SK-N-SH (cell line): ENCODE data around the gene OSGIN1. TPM values are rescaled to one million over a fixed set of nuclear protein-coding genes. Genes with fewer than 3 reads are reported as not detected.
A peak's percentile ranks its signal among the peaks of the same experiment; 100 is the strongest.

Source experiments
- CTCF ChIA-PET: fragments of 300-600, 350-600 bp; formaldehyde crosslinking; extraction: SDS; loops from one replicate; lab custom pipeline; 2021; lab: Yijun Ruan, JAX
- POLR2A ChIA-PET: fragments of 350-600 bp; sonication (Branson Sonifier 250); formaldehyde crosslinking; extraction: SDS; loops from one replicate; lab custom pipeline; 2020; ENCODE audit warnings: antibody characterized with exemption, inconsistent platforms; lab: Yijun Ruan, JAX
- DNase-seq: peaks from one replicate; pipeline ENCODE4 v3.0.0; 2012
- H2AFZ ChIP-seq: fragments of 200-600 bp; sonication (generic); 2 replicates; pipeline ENCODE4 v1.8.1; 2016; ENCODE audit warnings: antibody characterized with exemption, mild to moderate bottlenecking, low read depth
- H3F3A ChIP-seq: fragments of 200-600 bp; sonication (generic); replicated peaks from 2 replicates; pipeline ENCODE3; 2016; ENCODE audit warnings: antibody characterized with exemption, mild to moderate bottlenecking; ENCODE audit not compliant: insufficient read depth
- H3K27ac ChIP-seq, 2 experiments: fragments of 200-500 bp in 1 of 2; fragments of 200-600 bp in 1 of 2; sonication (Bioruptor generic) in 1 of 2; sonication (generic), shearing (Covaris generic) in 1 of 2; 2 replicates each; pipeline versions ENCODE4 v1.5.1 to v1.6.1; 2014 to 2016; ENCODE audit warnings: low read depth in 2 of 2, inconsistent platforms in 1 of 2, low read length in 1 of 2, mild to moderate bottlenecking in 1 of 2, mixed read lengths in 1 of 2
- H3K27me3 ChIP-seq: fragments of 200-600 bp; sonication (generic), shearing (Covaris generic); 2 replicates; pipeline ENCODE4 v1.6.1; 2016; ENCODE audit warnings: mixed run types; ENCODE audit not compliant: insufficient read depth
- H3K36me3 ChIP-seq, 2 experiments: fragments of 200-500 bp in 1 of 2; fragments of 200-600 bp in 1 of 2; sonication (Bioruptor generic) in 1 of 2; sonication (generic) in 1 of 2; replicated peaks in 1 of 2; 2 replicates each; pipeline versions ENCODE3 to v1.5.1; 2014 to 2016; ENCODE audit warnings: low read length in 1 of 2, mild to moderate bottlenecking in 1 of 2; ENCODE audit not compliant: insufficient read depth in 2 of 2, control insufficient read depth in 1 of 2
- H3K4me1 ChIP-seq, 2 experiments: fragments of 200-500 bp in 1 of 2; fragments of 200-600 bp in 1 of 2; sonication (Bioruptor generic) in 1 of 2; sonication (generic), shearing (Covaris generic) in 1 of 2; 2 replicates each; pipeline versions ENCODE4 v1.5.1 to v1.6.1; 2014 to 2016; ENCODE audit warnings: low read depth in 1 of 2, low read length in 1 of 2, mixed run types in 1 of 2; ENCODE audit not compliant: insufficient read depth in 2 of 2, control insufficient read depth in 1 of 2
- H3K4me2 ChIP-seq: fragments of 200-600 bp; sonication (generic), shearing (Covaris generic); 2 replicates; pipeline ENCODE4 v1.6.1; 2017; ENCODE audit warnings: mixed run types
- H3K4me3 ChIP-seq, 2 experiments: fragments of 200-500 bp in 1 of 2; fragments of 200-600 bp in 1 of 2; sonication (Bioruptor generic) in 1 of 2; sonication (generic), shearing (Covaris generic) in 1 of 2; 2 replicates each; pipeline versions ENCODE4 v1.5.1 to v1.8.1; 2014 to 2016; ENCODE audit warnings: low read depth in 2 of 2, inconsistent platforms in 1 of 2, low read length in 1 of 2, mild to moderate bottlenecking in 1 of 2, mixed read lengths in 1 of 2, moderate library complexity in 1 of 2
- H3K79me2 ChIP-seq: fragments of 200-600 bp; sonication (generic); 2 replicates; pipeline ENCODE4 v1.8.1; 2017; ENCODE audit warnings: mild to moderate bottlenecking; ENCODE audit not compliant: insufficient read depth
- H3K9ac ChIP-seq: fragments of 200-600 bp; sonication (generic); 2 replicates; pipeline ENCODE4 v1.6.1; 2017; ENCODE audit warnings: mixed run types
- H3K9me2 ChIP-seq: fragments of 200-600 bp; sonication (generic); 2 replicates; pipeline ENCODE4 v1.6.1; 2017; ENCODE audit warnings: mixed run types
- H3K9me3 ChIP-seq: fragments of 200-600 bp; sonication (generic); 2 replicates; pipeline ENCODE4 v1.6.1; 2017; ENCODE audit warnings: mixed run types, mild to moderate bottlenecking, moderate library complexity
- H4K20me1 ChIP-seq: fragments of 200-600 bp; sonication (generic); 2 replicates; pipeline ENCODE4 v1.6.1; 2017; ENCODE audit warnings: mild to moderate bottlenecking, mixed run types; ENCODE audit not compliant: insufficient read depth
- CTCF ChIP-seq: fragments of 200-600 bp; sonication (generic); IDR thresholded peaks from 2 replicates; pipeline ENCODE4 v1.6.1; 2017; ENCODE audit warnings: antibody characterized with exemption, mild to moderate bottlenecking, moderate library complexity
- ELF1 ChIP-seq: IDR thresholded peaks from 2 replicates; pipeline ENCODE4 v1.4.0; 2012
- FOSL2 ChIP-seq: IDR thresholded peaks from 2 replicates; pipeline ENCODE4 v1.4.0; 2012; ENCODE audit warnings: low read depth, mild to moderate bottlenecking, moderate library complexity, borderline replicate concordance
- FOXJ3 ChIP-seq: sonication (generic); formaldehyde crosslinking; IDR thresholded peaks from 2 replicates; pipeline ENCODE4 v1.5.1; 2020; ENCODE audit warnings: mild to moderate bottlenecking, missing genetic modification reagents
- FOXM1 ChIP-seq: IDR thresholded peaks from 2 replicates; pipeline ENCODE4 v1.4.0; 2012; ENCODE audit warnings: low read depth, mild to moderate bottlenecking
- GABPA ChIP-seq: IDR thresholded peaks from 2 replicates; pipeline ENCODE4 v1.4.0; 2012; ENCODE audit warnings: low read depth, mild to moderate bottlenecking
- GATA2 ChIP-seq: sonication (generic); formaldehyde crosslinking; IDR thresholded peaks from 2 replicates; pipeline ENCODE4 v1.5.0; 2020; ENCODE audit warnings: mild to moderate bottlenecking, missing genetic modification reagents
- JUND ChIP-seq: IDR thresholded peaks from 2 replicates; pipeline ENCODE4 v1.4.0; 2012
- MEF2A ChIP-seq: IDR thresholded peaks from 2 replicates; pipeline ENCODE4 v1.4.0; 2012; ENCODE audit warnings: low read depth, borderline replicate concordance
- MXI1 ChIP-seq: IDR thresholded peaks from 2 replicates; pipeline ENCODE4 v1.6.1; 2012; ENCODE audit warnings: mild to moderate bottlenecking, low read depth, low read length, improper control_type of control experiment
- NFIC ChIP-seq: IDR thresholded peaks from 2 replicates; pipeline ENCODE4 v1.4.0; 2012; ENCODE audit warnings: borderline replicate concordance
- NRF1 ChIP-seq: IDR thresholded peaks from 2 replicates; pipeline ENCODE4 v1.6.1; 2012; ENCODE audit warnings: low read depth, mild to moderate bottlenecking, low read length
- POLR2AphosphoS5 ChIP-seq: IDR thresholded peaks from 2 replicates; pipeline ENCODE4 v1.6.1; 2012; ENCODE audit warnings: low read depth, low read length
- RCOR1 ChIP-seq: fragments of 150-350 bp; IDR thresholded peaks from 2 replicates; pipeline ENCODE4 v1.6.1; 2017; ENCODE audit warnings: antibody characterized with exemption, low read length
- RFX5 ChIP-seq: IDR thresholded peaks from 2 replicates; pipeline ENCODE4 v1.6.1; 2012; ENCODE audit warnings: mild to moderate bottlenecking, improper control_type of control experiment, low read length
- RXRA ChIP-seq: IDR thresholded peaks from 2 replicates; pipeline ENCODE4 v1.4.0; 2012; ENCODE audit warnings: low read depth, mild to moderate bottlenecking, borderline replicate concordance
- SIN3A ChIP-seq: IDR thresholded peaks from 2 replicates; pipeline ENCODE4 v1.6.1; 2012; ENCODE audit warnings: low read depth, mild to moderate bottlenecking, low read length, moderate library complexity, borderline replicate concordance
- SMC3 ChIP-seq: IDR thresholded peaks from 2 replicates; pipeline ENCODE4 v1.6.1; 2012; ENCODE audit warnings: low read depth, low read length, improper control_type of control experiment
- TAF1 ChIP-seq: IDR thresholded peaks from 2 replicates; pipeline ENCODE4 v1.6.1; 2012; ENCODE audit warnings: low read depth, mild to moderate bottlenecking, low read length, moderate library complexity, borderline replicate concordance
- TCF12 ChIP-seq: IDR thresholded peaks from 2 replicates; pipeline ENCODE4 v1.4.0; 2012
- TEAD4 ChIP-seq: IDR thresholded peaks from 2 replicates; pipeline ENCODE4 v1.4.0; 2012; ENCODE audit warnings: mild to moderate bottlenecking, borderline replicate concordance; ENCODE audit not compliant: insufficient read depth
- USF1 ChIP-seq: IDR thresholded peaks from 2 replicates; pipeline ENCODE4 v1.4.0; 2012; ENCODE audit warnings: low read depth, borderline replicate concordance
- YY1 ChIP-seq: IDR thresholded peaks from 2 replicates; pipeline ENCODE4 v1.4.0; 2012; ENCODE audit warnings: low read depth, mild to moderate bottlenecking
- WGBS: methylation state at CpG from one replicate; pipeline ENCODE4 v1.1.6; 2017; ENCODE audit warnings: low lambda C conversion rate; 5-methylcytosine and 5-hydroxymethylcytosine counted together
- polyA plus RNA-seq, 3 experiments: library from polyadenylated mRNA; depleted of rRNA; stranded (reverse); fragments of >200 nt; gene quantifications; 2 replicates each; pipeline ENCODE4 v1.2.3, GENCODE V29; 2012
- TF ChIP-seq, protein P1 (sequence below): fragments of 150-350 bp; IDR thresholded peaks from 2 replicates; pipeline ENCODE4 v1.6.1; 2016; ENCODE audit warnings: mild to moderate bottlenecking, low read depth, low read length
- TF ChIP-seq, protein P2 (sequence below): IDR thresholded peaks from 2 replicates; pipeline ENCODE4 v1.6.1; 2012; ENCODE audit warnings: mild to moderate bottlenecking, low read depth, low read length, moderate library complexity
- TF ChIP-seq, protein P3 (sequence below): IDR thresholded peaks from 2 replicates; pipeline ENCODE4 v1.4.0; 2012; ENCODE audit warnings: low read depth

Gene OSGIN1
- 4.8 and 5.2 TPM in 2 replicates for polyA plus RNA-seq (2012; rRNA removed)
- 1.4 and 2.3 TPM in 2 replicates for polyA plus RNA-seq (2012; cell fraction: cytosol; rRNA removed)
- 7.5 and 8.1 TPM in 2 replicates for polyA plus RNA-seq (2012; cell fraction: nucleus; rRNA removed)

DNA sequence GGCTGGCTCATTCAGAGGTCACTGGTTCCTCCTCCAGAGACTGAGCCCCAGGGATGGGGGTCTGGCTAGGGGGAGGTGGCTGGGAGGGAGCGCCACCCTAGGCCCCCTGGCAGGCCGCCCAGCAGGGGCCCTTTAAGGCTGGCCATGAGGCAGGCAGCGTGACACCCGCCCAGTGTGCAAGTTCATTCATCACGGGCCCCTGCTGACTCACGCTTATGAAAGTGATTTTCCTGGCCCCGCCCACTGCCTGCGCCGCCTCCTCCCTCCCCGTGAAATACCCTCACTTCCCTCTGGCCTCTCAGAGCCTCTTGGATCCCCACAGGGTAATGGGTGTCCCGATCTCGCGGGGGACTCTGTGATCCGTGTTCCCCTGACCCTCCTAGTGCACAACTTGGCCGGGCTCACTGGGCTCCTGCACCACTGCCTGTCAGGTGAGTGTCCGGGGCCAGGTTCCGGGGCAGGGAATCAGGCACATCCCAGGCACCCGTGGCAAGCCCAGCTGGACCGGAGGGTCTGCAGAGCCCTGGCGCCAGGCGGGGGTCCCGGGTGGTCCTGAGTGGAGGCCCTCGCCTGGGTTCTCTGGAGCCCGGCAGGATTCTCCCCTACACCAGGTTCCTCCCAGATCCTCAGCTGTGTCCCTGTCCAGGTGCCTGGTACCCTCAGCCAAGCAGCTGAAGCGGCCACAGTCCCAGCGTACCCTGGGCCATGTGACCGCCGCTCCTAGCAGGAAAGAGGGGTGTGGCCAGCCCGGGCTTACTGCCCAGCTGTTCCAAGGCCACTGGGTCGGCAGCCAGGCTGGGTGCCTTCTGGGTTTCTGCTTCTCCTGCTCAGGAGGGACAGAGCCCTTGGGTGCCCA, at the start of gene OSGIN1:
Gene OSGIN1, plus strand, starts transcription at position 301 of the 856 bp plus-strand sequence. CDS start 4,432 bp downstream, outside the sequence.
- 3% methylated on average over 6 of the region's 30 CpGs for WGBS
- H3K4me1 ChIP-seq = peaks cover 9 to 27% of the 10 kb centered on the region in 2 experiments; a peak in 2 of 4 replicates
- POLR2A ChIA-PET = no interaction called here
- TF ChIP-seq FOXM1 = no peak
- peak; percentile 76 for TF ChIP-seq MXI1
- TF ChIP-seq MEF2A = no peak
- no peak for TF ChIP-seq RXRA
- no peak for TF ChIP-seq RFX5
- no peak for TF ChIP-seq GATA2 (CRISPR knock-in tag)
- TF ChIP-seq FOSL2 = peak; percentile 76; the same call in 1 of the 2 replicates
- peak; percentile 28; the same call in 1 of the 2 replicates for TF ChIP-seq JUND
- TF ChIP-seq, protein P1, sequence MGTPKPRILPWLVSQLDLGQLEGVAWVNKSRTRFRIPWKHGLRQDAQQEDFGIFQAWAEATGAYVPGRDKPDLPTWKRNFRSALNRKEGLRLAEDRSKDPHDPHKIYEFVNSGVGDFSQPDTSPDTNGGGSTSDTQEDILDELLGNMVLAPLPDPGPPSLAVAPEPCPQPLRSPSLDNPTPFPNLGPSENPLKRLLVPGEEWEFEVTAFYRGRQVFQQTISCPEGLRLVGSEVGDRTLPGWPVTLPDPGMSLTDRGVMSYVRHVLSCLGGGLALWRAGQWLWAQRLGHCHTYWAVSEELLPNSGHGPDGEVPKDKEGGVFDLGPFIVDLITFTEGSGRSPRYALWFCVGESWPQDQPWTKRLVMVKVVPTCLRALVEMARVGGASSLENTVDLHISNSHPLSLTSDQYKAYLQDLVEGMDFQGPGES = no peak
- TF ChIP-seq, protein P2, sequence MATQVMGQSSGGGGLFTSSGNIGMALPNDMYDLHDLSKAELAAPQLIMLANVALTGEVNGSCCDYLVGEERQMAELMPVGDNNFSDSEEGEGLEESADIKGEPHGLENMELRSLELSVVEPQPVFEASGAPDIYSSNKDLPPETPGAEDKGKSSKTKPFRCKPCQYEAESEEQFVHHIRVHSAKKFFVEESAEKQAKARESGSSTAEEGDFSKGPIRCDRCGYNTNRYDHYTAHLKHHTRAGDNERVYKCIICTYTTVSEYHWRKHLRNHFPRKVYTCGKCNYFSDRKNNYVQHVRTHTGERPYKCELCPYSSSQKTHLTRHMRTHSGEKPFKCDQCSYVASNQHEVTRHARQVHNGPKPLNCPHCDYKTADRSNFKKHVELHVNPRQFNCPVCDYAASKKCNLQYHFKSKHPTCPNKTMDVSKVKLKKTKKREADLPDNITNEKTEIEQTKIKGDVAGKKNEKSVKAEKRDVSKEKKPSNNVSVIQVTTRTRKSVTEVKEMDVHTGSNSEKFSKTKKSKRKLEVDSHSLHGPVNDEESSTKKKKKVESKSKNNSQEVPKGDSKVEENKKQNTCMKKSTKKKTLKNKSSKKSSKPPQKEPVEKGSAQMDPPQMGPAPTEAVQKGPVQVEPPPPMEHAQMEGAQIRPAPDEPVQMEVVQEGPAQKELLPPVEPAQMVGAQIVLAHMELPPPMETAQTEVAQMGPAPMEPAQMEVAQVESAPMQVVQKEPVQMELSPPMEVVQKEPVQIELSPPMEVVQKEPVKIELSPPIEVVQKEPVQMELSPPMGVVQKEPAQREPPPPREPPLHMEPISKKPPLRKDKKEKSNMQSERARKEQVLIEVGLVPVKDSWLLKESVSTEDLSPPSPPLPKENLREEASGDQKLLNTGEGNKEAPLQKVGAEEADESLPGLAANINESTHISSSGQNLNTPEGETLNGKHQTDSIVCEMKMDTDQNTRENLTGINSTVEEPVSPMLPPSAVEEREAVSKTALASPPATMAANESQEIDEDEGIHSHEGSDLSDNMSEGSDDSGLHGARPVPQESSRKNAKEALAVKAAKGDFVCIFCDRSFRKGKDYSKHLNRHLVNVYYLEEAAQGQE = no peak
- peak; percentile 89 for TF ChIP-seq NFIC
- peak; percentile 73 for TF ChIP-seq POLR2AphosphoS5
- 0 out of 2 replicates have a peak, but pooled peaks have one; percentile 38 for TF ChIP-seq SIN3A
- no peak for TF ChIP-seq TEAD4
- TF ChIP-seq SMC3 = no peak
- no peak for TF ChIP-seq CTCF
- TF ChIP-seq GABPA = no peak
- TF ChIP-seq FOXJ3 (CRISPR knock-in tag) = no peak
- no peak for TF ChIP-seq RCOR1
- TF ChIP-seq TAF1 = no peak
- no peak for TF ChIP-seq ELF1
- TF ChIP-seq USF1 = peak; percentile 85
- TF ChIP-seq TCF12 = no peak
- no peak for TF ChIP-seq YY1
- 0 out of 2 replicates have a peak, but pooled peaks have one; percentile 24 for TF ChIP-seq NRF1
- TF ChIP-seq, protein P3, sequence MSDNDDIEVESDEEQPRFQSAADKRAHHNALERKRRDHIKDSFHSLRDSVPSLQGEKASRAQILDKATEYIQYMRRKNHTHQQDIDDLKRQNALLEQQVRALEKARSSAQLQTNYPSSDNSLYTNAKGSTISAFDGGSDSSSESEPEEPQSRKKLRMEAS = peak; percentile 94

More for the DNA sequence above, at the start of gene OSGIN1:
- H3K9me3 ChIP-seq = no peaks in the 10 kb centered on the region
- H3K27ac ChIP-seq = peak within 1 kb of the TSS; percentile 53 to 78
- H2AFZ ChIP-seq = peak within 1 kb of the TSS; percentile 84
- H3K27me3 ChIP-seq = no peaks in the 10 kb centered on the region
- peak within 1 kb of the TSS; percentile 77 for H3K9ac ChIP-seq
- H3K4me2 ChIP-seq = peak within 1 kb of the TSS; percentile 99
- H4K20me1 ChIP-seq = peaks cover 11% of the 10 kb centered on the region; the same call in 1 of the 2 replicates
- CTCF ChIA-PET = interaction anchor here (0.7 to 14.6 kb wide), 17 partner anchors 9 to 234 kb away, joined by 3 to 470 read pairs (median 5); partner anchors contain the start of gene TAF1C
- peaks cover 3% of the 10 kb centered on the region for H3F3A ChIP-seq
- no peaks in the 10 kb centered on the region for H3K36me3 ChIP-seq
- H3K4me3 ChIP-seq = peak within 1 kb of the TSS; percentile 62 to 65
- H3K9me2 ChIP-seq = no peaks in the 10 kb centered on the region
- peak; percentile 88 for DNase-seq
- H3K79me2 ChIP-seq = no peaks in the 10 kb centered on the region
